Ramos (cell line): ENCODE results near the gene SCTR.

Experiments used
- in situ Hi-C: fragments of 300-500 bp; cut with MboI; formaldehyde crosslinking; loops from one replicate; pipeline ENCODE4 v1.14.3; 2022; ENCODE audit warnings: low sequenced_read_pairs; ENCODE audit not compliant: unreplicated experiment

The SCTR gene

DNA sequence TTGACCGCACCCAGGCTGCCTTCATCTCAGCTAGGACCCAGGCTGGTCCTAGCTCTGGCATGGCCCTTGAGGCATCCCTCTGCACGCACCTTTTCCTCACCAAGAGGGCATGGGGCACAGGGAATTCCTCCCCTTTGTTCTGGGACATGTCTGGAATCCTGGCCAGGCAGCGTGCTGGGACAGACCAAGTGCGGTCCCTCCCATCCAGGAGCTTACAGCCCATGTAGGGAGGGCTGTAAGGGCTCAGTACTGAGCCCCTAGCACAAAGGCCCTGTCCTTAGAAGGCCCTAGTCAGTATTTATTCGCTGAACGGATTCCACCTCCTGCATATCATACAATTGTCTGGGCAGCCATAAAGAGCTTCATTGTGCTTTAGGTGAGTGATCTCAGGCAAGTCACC, 89.6 kb downstream of the SCTR start:
- in situ Hi-C loops = no loop called here

DNA sequence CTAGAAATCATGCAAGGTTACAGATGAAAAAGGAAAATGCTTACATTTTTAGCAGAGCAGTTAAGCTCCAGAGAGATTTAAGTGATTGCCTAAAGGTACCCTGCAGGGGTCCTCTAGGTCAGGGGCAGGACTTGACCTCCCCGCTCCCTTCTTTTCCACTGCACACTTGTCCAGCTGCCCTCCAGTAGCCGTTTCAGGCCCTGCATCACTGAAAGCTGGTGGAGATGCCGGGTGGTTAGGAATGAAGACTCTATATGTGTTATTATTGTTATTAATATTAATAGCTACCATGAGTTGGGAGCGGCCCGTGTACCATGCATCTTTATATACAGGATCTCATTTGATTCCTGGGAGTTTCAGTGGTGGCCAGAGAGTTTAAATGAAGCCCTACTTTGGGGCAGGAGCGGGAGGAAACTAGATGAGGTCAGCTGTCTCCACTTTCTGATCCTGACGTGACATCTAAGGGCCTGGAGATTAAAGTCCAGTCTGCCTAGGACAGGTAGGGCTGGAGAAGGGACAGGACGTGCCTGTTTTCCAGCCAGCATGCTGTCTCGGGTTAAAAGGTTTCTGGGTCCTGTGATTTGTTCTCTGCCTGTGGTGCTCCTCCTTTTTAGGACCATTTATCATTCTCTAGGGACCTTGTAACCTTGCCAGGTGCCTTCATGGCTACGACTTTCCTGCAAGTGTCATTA, 90.5 kb downstream of the SCTR start:
- in situ Hi-C loops = no loop called here

DNA sequence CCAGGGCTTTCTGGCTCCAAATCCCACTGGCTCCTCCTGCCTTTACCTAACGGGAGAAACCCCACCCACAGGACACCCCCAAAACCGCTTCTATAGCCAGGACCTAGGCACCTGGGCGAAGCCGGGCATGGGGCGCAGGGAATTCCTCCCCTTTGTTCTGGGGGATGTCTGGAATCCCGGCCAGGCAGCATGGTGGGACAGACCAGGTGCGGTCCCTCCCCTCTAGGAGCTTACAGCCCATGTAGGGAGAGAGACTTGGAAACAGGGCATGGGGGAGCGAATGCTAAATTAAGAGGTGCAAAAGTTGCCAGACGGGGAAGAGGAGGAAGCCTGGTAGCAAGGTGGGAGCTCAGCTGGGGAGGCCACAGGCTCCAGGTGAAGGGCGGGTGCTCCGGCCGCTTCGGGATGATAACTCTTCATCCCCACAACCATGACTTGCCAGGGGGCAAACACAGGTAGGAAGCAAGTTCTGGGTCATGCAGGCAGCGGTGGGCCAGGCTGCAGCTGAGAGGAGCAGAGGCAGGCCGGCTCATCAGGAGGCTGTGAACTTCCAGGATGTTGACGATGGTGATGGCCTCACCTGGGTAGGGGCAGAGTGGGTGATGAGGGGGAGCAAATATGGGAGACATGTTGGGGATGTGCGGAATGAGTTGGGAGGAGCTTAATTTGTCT, 91.3 kb downstream of the SCTR start:
- in situ Hi-C loops = no loop called here

DNA sequence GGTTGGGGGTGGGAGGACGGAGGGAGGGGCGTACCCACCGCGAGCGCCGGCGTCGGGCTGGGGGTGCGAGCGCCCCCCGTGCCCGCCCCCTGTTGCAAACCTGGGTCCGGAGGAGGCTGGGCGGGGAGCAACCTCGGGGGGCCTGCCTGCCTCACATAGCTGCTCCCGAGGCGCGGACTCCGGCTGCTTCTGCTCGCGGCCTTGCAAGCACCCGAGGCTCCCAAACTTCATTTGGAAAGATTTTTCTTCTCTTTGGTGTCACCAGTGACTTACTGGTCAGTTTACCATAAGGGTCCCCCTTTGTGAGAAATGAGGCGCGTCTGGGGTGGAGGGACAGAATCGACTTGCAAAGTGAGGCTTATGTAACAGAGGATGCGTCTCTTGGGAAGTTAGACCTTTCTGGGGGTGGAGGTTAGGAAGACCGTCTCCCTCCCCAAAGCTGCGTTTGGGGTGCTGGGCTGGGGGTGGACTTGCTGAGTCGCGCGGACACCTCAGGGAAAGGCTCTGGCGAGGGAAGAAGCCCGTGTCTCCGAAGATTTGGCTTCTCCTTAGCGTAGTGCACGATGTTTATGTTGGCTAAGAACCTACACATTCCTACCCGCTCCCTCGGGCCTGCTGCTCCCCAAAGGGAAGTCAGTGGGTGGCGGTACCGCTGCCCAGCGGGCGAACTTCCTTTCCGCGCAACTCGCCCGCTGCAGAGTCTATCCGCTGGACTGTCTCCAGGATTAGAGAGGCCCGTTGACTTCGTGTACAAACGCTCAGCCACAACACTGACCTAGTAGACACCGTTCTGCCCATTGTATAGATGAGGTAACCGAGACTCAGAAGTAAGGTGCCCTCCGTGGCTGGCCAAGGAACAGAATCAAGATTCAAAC, 92.1 kb downstream of the SCTR start:
- in situ Hi-C loops = no loop called here

DNA sequence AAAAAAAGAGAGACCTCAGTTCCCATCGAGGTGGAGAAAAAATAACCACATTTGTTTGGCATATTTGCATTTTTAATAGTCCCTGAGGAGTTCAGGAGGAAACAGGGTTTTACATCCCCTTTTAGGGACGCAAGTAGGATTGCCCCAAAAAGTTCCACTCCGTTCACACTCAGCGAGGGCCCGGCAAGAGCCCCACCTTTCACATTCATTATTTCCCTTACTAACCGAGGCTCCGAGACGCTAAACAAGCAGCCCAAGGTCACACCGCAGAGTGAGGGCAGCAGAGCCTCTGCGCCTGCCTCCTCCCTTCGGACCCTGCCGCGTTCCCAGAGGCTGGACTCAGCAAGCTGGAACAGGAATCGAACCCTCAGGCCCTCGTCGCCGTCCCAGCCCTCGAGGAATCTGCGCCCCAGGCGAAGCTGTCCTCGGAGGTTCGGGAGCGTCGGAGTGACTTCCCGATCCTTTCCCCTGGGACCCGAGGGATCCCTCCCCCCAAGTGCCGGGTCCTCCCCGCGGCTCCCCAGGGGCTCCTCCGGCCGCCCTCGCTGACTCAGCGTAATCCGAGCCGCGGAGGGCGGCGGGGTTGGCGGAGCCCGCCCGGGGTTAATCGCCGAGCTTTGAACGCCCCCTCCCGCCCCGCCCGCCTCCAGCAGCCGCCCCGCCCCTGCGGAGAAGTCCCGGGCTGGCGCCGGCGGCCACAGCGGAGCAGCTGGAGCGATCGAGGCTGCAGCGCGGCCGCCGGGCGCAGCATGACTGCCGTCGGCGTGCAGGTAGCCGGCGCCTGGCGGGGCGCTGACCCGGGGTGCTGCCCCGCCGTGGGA, 92.9 kb downstream of the SCTR start, which contains the start of gene TMEM37:
Gene TMEM37 (plus strand): TSS at position 700 of the 821 bp plus-strand sequence. CDS start 50 bp downstream, at position 750.
- in situ Hi-C loops = no loop called here

DNA sequence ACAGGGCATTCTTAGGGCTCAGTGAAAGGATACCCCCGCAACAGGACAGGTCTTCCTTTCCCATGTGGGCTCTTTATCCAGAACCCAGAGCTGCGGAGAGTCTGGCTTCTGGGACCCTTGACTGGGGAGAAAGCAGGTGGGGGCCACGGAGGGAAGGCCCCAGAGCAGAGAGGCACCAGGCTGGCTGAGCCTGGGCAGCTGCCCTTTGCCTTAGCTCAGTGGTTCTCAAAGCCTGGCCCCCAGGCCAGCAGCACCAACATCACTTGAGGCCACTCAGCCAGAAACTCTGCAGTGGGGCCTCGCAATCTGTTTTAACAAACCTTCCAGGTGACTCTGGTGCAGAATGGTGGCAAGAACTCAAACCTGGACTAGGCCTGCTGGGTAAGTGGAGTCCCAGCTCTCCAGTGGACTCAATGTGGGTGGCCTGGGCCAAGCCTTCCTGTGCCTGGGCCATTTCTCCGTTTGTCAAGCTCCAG, 94.2 kb downstream of the SCTR start:
- in situ Hi-C loops = no loop called here

DNA sequence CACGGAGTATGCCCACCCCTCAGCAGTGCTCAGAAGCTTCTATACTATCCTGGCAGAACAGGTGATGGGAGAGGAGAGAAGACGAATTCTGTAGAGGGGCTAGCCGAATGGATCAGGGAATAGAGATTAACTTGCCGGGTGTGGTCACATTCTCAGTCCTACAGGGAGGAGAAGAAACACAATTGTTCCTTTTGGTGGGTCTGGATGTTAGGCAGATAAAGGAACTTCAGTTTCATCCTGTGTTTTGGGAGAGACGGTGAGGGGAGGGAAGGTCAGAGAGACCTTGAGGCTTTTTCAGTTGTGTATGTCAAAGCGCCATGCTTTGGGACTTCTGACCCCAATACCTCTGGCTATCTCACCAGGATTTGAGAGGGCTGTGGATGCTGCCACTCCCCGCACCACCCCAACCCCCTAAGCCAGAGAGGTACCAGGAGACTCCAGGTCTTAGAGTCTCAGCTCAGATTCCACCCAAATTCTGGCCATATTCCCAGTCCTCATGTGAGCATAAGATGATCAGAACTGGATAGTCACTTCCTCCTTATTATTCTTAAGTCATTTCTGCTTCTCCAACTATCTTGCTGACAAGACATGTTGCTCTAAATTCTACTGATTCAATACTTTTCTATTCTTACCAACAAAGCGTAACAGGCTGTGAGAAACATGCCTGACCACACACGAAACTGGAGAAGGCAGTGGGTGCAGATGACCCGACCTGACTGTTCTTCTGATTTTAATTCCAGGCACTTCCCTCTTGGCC, 94.9 kb downstream of the SCTR start:
- in situ Hi-C loops = no loop called here

DNA sequence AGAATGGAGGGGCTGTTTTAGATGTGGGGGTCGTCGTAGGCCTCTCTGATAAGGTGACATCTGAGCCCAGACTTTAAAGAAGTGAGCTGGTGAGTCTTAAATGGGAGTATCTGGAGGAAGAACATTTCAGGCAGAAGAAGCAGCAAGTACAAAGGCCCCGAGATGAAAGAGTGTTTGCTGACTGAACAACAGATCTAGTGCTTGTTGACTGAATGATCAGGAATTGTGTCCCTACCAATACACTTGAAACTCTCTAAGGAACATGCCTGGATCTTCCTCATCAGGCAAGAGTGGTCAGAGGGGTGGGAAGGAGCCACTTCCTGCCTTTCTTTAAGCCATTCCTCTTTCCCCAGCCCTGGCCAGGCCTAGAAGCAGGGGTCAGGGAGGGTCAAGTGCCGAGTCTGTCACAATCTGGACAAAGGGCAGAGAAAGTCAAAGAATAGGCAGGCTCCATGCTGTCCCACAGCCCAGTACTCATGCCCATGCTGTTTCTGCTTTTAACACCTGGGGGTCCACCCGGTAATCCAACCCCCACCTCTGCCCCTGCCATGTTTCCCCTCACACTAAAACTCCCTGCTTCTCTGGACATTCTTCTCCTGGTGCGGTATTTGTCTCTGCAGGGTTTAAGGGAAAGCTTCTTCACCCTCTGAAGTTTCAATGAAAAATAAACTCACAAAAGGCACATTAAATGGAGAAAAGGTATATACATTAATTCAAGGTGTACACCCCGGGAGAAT, 95.6 kb downstream of the SCTR start:
- in situ Hi-C loops = no loop called here

DNA sequence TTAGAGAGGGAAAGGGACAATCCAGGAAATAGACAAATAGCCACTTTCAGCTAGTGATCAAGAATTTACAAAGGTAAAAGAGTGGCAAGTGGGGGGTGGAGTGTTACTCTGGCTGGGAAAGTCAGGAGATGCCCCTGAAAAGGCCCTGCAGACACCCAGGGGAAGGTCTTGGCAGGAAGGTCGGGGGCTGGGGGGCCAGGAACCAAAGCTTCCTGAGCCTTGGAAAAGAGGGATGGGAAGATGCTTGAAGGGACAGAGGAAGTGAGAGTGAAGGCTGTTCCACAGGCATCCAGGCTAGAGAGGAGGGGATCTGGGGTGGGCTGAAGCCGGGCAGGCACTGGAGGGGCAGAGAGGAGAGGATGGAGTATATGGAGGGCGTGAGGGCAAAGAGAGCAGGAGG, 96.5 kb downstream of the SCTR start:
- in situ Hi-C loops = no loop called here

DNA sequence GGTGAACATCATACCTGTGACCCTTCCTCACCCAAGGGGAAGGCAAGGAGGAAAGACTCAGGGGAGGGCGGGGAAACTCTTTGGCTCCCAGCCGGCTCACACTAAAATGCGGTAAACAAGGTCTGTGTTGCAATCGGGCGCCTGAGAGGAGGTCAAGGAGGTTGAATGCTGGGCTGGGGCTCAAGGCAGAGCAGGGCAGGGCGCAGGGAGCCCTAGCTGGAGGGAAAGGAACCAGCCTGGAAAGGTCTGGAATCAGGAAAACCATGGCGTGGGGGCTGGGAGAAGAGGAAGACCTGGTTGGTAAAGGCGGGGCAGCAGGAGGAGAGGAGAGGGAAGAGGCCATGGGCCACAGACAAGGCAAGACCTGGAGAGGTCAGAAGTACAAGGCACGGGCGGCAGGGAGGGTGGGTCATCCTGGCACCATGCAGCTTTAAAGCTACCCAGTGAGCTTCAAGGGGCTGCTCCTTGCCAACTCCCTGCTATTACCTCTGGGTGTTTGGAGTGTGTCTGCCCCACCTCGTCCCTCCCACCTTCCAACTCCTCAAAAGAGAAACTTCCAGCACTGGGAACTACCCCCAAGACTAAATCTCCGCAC, 97.4 kb downstream of the SCTR start:
- in situ Hi-C loops = no loop called here

DNA sequence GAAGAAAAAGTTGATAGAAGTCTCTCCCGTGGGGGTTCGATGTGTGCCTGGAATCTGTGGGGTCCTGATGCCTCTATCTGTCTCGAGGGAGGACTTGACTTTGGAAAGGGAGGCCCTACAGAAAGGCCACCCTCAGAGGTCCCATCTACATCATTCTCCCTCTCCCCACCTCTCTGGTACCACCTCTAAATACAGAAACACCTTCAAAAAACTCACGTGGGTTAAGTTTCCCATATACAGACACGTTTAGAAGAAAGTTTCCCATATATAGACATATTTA, 97.9 kb downstream of the SCTR start:
- in situ Hi-C loops = no loop called here

DNA sequence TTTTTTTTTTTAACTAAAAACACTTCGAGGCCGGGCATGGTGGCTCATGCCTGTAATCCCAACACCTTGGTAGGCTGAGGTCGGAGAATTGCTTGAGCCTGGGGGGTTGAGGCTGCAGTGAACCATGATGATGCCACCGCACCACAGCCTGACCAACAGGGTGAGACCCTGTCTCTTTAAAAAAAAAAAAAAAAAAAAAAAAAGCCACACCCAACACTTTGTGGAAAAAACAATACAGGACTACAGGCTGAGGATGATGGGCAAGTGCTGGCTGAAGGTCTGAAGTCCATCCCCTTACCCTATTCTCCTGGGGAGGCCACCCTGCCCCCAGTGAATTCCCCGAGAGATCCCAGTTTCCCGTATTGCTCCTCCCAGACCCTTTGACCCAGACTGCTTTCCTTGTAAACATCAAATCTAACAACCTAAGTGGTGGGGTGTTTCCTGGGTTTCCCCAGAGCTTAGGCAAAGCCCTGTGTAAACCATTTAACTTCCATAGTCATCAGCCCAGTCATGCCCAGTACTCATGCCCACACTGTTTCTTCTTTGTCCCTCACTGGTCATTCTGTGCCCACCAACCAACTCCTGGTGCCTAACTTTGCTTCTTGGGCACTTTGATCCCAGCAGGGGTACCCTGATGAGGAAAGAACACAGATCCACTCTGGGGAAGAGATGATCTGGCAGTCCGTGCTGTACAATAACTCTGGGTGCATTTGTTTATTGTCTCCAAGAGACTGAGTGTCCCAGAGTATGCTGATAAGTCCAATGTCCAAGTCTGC, 98.5 kb downstream of the SCTR start:
- in situ Hi-C loops = no loop called here

DNA sequence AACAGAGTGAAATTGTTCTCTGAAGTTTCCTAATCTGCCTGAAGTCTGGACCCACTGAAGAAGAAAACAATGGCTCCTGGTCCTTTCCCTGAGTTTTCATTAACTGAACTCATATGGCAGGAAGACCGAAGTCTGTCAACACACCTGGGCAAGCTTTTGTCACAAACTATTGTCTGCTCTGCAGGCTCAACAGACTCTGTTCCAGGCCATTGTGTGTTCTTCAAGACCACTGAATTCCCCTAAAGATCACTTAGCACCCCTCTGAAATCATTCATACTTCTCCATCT, 99.2 kb downstream of the SCTR start:
- in situ Hi-C loops = no loop called here

DNA sequence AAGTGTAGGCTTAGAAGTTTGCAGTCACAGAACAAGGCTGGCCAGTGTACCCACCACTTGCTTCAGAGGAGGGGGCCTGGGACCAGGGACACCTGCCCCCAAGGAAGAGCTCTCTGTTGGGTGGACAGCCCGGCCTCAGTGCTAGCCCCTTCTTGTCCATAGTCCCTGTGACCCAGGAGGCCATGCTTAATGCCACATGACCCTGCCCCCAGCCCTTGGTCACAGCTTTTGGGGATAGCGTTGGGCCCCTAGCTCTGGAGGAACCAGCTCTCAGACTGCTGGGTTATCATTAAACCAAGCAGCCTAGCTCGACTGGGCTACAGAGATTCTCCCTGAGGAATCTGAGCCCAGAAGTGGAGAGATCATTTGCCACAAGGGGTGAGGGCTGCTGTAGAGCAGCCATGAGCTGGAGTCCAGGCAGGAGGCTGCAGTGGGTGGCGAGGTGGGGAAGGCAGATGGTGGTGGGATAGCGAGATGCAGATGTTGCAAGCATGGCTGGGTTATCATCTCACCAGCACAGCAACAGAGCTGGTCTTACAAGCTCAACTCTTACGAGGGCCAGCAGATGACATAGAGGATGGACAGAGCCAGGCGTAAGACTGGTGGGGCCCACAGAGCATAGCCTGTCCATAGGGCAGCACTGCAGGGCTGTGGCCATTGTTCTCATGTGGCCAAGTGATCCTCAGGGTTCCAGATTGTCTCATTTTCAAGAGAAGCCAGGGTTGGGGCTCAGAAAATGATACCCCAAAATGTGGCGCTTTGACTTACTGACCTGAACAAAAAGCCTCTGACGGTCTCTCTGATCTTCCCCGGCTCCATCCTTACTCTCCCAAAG, 99.8 kb downstream of the SCTR start:
- in situ Hi-C loops = no loop called here

DNA sequence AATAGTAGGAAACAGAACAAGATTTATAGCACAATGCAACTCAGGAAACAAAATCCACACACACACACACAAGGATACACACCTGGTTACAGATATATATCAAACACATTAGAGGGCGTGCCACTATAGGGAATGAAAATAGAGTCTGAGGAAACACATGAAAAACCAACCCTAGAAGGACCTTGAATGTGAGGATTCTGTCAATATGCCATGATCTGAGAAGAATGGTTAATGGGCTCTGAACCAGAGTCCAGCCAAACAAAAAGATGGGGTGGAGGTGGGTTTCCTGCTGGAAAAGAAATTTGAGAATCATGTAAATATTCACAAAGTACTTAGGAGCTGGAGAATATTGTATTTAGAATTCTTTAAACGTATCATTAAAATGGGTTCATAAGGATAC, 100.5 kb downstream of the SCTR start:
- in situ Hi-C loops = no loop called here

DNA sequence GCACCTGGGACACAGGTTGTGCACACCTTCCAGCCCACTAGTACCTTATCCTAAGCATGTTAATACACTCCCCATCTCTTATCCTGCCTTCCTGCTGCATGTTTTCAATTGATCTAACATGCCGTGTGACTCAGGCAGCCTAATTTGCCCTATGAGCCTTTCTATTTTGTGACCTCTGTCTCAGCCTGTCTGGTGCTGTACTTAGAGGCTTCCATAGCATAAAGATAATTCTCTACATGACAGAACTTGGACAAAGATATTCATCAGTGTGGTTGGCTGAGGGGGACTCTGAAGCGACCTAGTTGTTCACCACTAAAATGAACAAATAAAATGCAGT, 101.2 kb downstream of the SCTR start:
- in situ Hi-C loops = no loop called here

DNA sequence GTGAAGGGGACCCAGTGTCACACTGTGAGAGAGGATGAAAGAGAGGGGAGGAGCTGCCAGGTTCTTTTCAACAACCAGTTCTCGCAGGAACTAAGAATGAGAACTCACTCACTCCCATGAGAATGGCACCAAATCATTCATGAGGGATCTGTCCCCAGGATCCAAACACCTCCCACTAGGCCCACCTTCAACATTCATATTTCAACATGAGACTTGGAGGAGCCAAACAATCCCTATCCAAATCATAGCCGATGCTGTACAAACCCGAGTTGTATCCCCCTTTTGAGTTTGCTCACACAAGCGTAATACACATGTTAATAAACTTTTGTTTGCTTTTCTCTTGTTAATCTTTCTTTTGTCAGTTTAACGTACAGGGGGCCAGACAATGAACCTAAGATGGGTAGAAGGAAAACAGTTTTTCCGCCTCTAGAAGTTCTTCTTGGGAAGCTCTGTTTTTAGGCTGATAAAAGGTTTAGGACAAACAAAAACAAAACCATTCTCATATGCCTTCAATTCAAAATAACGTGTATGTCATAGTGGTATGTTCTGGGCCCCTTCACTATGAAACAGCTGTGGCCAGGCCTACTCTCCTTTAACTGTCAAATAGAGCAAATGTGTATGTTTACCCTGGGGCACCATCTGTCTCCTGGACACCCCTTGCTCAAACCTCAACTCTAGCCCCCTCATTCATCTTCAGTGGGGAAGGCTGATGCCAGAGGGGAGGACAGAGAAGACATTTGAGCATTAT, 101.7 kb downstream of the SCTR start:
- in situ Hi-C loops = no loop called here
